Stimulated activated CD8-positive, alpha-beta memory T cell treated with anti-CD3 and anti-CD28 coated beads, Interleukin-4, amount 100 ng/mL, for 48 hours (primary cell): ENCODE results near the gene P3H4.

ENCODE experiments used
- DNase-seq: peaks from one replicate; pipeline ENCODE4 v3.0.0-alpha.2; 2020

The P3H4 gene

DNA sequence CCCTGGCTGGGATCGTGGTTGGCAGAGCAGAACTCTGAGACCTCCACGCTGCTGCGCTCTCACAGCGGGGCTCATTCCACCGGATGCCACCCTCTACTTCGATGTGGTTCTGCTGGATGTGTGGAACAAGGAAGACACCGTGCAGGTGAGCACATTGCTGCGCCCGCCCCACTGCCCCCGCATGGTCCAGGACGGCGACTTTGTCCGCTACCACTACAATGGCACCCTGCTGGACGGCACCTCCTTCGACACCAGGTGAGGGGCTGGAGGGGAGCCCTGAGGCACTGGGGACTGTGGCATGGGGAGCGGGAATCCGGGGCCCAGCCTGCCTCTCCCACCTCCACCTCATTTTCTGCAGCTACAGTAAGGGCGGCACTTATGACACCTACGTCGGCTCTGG, 6.3 kb upstream of the P3H4 start:
- no peak for DNase-seq

DNA sequence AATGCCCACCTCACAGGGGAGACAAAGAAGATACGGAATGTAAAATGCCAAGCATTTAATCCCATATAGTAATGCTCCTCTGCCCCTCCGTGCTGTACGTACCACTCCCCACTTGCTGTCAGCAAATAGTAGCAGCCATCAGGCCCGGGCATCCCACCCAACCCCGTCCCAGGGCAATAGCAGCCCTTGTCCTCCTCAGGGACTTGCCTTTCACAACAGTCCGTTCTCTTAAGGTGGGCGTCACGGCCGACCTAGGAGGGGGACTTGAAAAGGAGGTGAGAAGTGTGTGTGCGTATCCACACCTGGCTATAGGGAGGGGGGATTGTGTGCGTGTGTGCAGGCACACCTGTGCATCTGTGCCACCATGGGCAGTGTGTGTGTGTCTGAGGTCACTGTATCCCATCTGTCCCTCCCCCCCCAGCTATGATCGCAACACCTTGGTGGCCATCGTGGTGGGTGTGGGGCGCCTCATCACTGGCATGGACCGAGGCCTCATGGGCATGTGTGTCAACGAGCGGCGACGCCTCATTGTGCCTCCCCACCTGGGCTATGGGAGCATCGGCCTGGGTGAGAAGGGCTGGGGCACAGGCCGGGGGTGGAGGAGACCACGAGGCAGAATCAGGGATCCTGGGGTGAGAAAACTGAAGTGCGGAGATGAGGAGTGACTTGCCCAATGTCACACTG, 5.0 kb upstream of the P3H4 start:
- no peak for DNase-seq

DNA sequence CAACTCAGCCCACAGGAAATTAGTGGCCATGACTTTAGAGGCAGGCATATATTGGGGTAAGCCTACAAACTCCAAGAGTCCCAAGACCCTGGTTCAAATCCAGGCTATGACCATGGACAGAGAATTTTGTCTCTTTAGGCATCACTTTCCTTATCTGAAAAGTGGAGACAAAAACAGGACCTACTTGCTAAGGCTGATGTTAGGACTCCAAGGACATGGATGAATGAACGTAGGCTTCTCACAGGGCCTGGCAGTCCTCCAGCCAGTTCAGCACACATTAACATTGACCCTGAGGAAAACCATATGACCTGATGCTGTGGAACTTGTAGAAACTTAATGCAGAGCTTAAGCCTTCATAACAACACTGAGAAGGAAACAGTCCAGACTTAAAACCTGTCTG, 2.4 kb upstream of the P3H4 start:
- no peak for DNase-seq

DNA sequence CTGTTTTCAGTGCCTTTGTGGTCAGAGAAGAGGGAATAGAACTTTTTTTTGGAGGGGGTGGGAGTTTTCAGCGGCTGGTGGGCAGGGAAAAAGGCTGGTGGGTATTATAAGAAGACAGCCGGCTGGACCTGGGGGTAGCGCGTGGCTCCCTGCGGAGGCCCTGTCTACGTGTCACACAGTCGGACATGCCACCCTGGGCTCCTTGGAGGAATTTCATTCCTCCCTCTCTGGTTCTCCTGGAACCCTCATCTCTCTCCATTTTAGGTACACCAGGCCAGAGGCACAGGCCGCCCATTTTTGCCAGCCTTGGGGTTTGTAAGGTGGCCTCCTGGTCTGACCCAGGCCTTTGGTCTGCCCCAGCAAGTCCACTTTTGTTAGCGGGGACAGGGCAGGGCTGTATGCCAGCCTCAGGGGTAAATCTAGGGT, 2.0 kb upstream of the P3H4 start:
- DNase-seq, result no peak

GRCh38 chr17:41813152-41813680, 1.5 kb upstream of the P3H4 start:
- no peak for DNase-seq

DNA sequence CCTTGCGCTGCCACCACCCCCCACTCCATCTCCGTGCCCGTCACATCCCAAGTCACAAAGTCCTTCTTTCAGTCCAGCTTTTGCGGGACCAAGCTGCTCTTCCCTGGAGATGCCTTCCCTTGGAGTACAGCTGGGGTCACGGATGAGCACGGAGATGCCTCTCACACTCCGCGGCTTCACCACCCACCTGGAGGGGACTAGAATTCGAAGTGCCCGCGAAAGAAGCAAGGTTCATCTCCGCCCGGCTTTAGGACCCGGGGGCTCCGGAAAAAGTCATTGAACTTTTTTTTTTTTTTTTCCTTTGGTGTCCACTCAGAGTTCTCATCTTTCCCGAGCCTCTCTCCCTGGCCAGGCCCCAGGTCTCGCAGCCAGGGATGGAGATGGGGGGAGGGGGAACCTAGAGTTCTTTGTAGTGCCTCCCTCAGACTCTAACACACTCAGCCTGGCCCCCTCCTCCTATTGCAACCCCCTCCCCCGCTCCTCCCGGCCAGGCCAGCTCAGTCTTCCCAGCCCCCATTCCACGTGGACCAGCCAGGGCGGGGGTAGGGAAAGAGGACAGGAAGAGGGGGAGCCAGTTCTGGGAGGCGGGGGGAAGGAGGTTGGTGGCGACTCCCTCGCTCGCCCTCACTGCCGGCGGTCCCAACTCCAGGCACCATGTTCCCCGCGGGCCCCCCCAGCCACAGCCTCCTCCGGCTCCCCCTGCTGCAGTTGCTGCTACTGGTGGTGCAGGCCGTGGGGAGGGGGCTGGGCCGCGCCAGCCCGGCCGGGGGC, 817 bp upstream of the P3H4 start, which contains the start of gene FKBP10:
TSS of gene FKBP10 (plus strand) at position 624 of the 771 bp plus-strand sequence. CDS start at position 655, 31 bp downstream.
- DNase-seq, result peak; percentile 56

- peak; percentile 40 for DNase-seq
Observed at GRCh38 chr17:41810659-41811548, 845 bp downstream of the P3H4 start.

- no peak for DNase-seq
Observed at GRCh38 chr17:41806685-41807445, 4.9 kb downstream of the P3H4 start.

DNA sequence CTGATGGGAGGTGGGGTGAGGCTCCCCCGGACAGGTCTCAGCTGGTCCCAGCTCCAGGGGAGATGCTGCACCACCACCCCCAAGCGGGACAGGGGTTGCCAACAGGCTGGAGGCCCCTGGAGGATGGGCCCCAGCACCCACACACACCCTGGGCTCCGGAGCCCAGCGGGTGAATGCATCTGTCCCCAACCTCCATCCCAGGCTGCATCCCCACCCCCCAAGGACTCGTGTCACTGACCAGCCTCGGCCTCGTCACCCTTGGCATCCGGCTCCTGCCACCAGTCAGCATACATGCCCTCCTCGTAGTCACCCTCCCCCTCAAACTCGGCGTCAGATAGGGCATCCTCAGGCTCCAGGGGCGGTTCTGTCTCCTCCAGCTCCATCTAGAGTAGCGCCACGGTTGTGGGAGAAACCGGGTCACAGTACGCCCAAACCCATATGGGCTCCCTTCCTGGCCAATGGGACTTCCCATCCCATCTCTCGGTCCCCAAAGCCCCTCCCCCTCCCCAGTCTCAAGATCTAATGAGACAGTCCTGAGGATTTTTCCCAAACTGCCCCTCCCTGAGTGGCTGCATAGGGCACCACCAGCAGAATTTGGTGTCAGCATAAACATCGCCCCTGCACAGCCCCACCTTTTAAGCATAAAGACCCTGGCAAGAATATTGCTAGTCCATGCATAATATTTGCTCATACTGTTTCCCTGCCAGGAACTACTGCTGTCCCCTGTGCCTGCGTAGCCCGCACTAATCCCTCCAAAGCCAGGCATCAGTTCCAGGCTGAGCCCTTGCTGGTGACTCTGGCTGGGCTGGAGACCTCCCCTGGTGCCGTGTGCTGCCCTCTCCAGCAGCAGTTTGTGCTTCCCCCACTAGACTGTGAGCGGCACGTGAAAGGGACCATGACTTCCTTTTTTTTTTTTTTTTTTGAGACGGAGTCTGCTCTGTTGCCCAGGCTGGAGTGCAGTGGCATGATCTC, 8.4 kb downstream of the P3H4 start:
- no peak for DNase-seq

DNA sequence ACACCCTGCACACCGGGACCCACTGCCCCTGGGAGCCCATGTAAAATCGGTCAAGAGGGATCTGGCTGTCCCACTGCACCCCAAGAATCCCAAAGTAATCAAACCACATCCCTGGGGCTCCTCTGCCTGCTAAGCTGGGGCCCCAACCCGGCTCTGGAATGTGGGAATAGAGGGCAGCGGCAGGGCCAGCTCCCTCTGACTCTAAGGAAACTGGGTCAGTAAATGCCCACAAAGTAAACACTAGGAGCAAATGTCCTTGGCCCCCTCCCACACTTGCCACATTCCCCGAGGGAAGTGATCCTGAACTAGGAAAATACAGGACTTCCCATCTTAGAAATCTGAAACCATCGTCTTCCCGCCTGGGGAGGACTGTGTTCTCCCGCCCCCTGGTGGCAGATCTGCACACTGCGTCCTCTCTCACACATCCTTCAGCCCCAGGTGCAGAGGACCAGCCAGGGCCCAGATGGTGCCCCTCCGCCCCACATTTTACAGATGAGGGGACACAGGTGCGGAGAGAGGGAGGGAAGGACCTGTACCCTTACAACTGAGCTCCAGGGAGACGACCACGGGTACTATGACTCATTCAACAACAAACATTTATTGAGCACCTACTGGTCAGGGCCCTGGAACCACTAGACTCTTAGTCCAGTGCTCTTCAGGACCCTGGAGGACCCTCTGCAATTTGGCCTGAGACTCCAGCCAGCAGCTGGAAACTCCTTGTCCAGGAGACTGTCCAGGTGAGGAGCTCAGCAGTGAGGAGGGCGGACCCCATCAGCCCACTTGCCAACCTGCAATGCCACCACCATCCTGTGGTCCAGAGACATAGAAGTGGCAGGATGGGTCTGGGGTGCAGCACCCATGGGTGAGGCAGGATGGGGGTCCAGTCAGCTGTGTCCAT, 10.1 kb downstream of the P3H4 start:
- DNase-seq, result peak; percentile 89

GRCh38 chr17:41800601-41801373, 11.0 kb downstream of the P3H4 start:
- no peak for DNase-seq

- DNase-seq, result no peak
Observed at GRCh38 chr17:41799366-41799765, 12.4 kb downstream of the P3H4 start.

DNA sequence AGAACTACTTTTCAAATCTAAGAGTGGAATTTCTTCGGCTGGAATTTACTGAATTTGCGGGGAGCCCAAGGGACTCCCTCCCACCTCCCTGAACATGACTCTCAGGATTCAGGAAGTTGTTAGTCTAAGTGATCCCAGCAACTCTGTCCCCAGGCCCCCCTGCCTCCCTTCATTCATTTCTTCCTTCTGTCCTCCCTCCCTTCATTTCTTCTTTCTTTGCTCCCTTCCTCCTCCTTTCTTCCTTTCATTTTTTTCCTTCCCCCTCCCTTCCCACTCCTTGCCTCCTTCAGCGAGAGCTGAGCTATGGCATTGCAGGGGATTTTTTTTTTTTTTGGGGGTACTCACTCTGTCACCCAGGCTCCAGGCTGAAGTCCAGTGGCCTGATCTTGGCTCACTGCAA, 14.4 kb downstream of the P3H4 start:
- DNase-seq, result no peak

DNA sequence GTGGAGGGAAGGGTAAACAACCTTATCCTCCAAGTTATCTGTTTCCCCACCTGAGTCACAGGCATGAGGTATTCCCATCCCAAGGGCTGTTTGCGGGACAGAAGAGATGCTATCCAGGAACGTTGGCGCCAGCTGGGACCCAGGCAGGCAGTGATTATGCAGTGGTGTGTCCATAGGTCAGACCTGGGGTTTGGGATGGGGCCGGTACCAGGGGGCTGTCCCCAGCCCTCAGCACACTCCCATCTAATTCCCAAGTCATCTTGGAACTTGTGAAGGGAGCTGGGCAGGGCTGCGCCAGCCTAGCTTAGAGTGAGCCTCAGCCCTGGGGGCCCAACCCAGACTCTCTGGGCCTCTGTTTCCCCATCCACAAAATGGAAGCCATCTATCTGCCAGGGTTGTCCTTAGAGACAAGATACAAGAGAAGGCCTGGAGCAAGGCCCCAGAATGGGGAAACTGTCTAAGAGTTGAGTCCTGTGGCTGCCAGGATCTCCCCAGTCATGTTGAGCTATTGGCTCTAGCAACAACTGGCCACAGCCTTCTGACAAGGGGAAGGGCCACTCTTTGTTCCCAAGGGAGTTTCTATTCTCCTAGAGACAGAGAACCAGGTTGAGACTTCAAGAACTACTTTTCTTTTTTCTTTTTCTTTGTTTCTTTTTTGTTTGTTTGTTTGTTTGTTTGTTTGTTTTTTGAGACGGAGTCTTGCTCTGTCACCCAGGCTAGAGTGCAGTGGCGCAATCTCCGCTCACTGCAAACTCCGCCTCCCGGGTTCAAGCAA, 15.4 kb downstream of the P3H4 start:
- DNase-seq, result no peak

DNA sequence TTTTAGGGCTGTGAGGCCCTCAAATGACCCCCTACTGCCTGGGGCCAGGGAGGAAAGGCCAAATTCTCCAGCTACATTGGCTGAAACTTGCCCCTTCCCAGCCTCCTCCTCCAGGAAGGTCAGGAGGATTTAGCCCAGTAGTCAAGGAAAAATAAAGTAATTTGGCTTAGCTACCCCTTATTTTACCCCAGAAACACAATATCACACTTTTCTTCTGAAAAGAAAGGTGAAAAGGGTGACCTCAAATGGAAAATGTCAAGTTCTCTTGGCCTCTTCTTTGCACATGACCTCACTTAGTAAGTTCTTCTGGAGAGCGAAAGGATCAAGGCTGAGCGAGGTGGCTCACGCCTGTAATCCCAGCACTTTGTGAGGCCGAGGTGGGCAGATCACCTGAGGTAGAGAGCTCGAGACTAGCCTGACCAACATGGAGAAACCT, 17.2 kb downstream of the P3H4 start:
- DNase-seq, result no peak

DNA sequence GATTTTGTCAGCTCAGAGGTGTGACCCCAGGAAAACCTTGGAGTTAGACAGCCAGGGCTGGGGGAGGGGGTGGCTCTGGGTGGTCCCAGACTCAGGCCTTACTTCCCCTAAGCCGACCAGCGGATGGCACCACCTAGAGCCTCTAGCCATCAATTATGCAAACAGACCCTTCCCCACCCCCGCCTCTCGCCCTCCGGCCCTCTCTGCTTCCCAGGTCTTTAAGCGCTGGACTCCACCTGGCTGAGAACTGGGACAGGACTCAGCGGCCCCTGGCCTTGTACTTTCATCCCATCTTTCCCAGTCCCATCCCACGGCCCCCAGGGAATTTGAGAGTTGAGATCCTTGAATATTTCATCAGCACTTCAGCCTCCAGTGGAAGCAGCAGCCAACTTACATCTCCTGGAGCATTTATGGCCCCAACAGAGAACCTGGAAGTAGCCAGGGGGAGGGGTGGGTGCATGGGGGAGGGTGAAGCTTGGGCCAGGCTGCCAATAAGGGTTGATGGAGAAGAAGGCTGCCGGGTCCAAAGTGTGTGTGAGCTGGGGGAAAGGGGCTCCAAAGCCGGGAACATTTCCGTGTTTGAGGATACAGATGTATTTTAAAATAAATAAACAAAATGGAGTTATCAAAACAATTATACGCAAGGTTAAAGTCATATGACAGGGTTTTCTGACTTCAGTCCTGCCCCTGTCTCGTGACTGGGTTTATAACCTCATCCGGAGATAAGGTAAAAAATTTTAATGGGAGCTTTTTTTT, 17.8 kb downstream of the P3H4 start:
- no peak for DNase-seq
